Left ventricle myocardium inferior (tissue), 1 donor: ENCODE data around the gene NAV2. TPM values are rescaled to one million over a fixed set of nuclear protein-coding genes. Genes with fewer than 3 reads are reported as not detected.

Source experiments
- DNase-seq: peaks from one replicate; pipeline ENCODE4 v3.0.0-alpha.2; 2020
- H3K27ac ChIP-seq: fragments of 200-600 bp; replicated peaks from 2 replicates; pipeline ENCODE4 v1.8.0; 2021
- H3K27me3 ChIP-seq: fragments of 200-600 bp; 2 replicates; pipeline ENCODE4 v1.8.0; 2021; ENCODE audit warnings: low read depth
- H3K36me3 ChIP-seq: fragments of 200-600 bp; 2 replicates; pipeline ENCODE4 v1.8.0; 2021
- H3K4me1 ChIP-seq: fragments of 200-600 bp; 2 replicates; pipeline ENCODE4 v1.8.0; 2021
- H3K4me3 ChIP-seq: fragments of 200-600 bp; 2 replicates; pipeline ENCODE4 v1.8.0; 2021; ENCODE audit warnings: mild to moderate bottlenecking, moderate library complexity
- H3K9me3 ChIP-seq: fragments of 200-600 bp; replicated peaks from 2 replicates; pipeline ENCODE4 v1.8.0; 2021
- intact Hi-C: fragments of 100-400 bp; cut with micrococcal nuclease; formaldehyde crosslinking; loops from one replicate; pipeline ENCODE4 v1.11.0; 2022
- total RNA-seq: library from RNA; stranded (reverse); fragmentation: NEBNext Ultra II Directional; extraction: Animal tissue kit (Norgen Biotek cat#: 25700); gene quantifications from one replicate; pipeline ENCODE4 v1.2.1, GENCODE V29; 2021
- TF ChIP-seq, protein P1 (sequence below): fragments of 200-600 bp; IDR thresholded peaks from 2 replicates; pipeline ENCODE4 v1.8.0; 2021; ENCODE audit warnings: antibody characterized with exemption, mild to moderate bottlenecking, borderline replicate concordance
- donor health status: DM: no; HTN: yes; CAD: no; lungs with severe emphysema.

The NAV2 gene
- total RNA-seq, 1 donor from 2014 or later, result 14.3 TPM

DNA sequence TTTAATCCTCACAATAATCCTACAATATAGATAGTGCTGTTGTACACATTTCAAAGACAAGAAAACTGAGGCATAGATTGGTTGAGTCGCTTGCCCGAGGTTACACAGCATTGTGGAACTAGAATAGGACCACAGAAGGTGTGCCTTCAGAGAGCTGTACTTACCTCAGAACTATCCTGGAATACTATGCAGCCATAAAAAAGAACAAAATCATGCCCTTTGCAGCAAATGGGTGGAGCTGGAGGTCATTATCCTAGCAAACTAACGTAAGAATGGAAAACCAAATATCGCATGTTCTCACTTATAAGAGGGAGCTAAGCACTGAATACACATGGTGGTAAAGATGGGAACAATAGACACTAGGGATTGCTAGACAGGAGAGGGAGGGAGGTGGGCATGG, 15.7 kb upstream of the NAV2 start:
- DNase-seq, result no peak
- H3K27ac ChIP-seq, result peak overlapping the region; percentile 83
- H3K4me1 ChIP-seq, result peaks cover 55% of the 10 kb centered on the region

GRCh38 chr11:19697721-19698121, 14.9 kb upstream of the NAV2 start:
- no peak for DNase-seq
- intact Hi-C loops, result no loop called here
- Histone ChIP-seq H3K4me1 (peaks cover 55% of the 10 kb centered on the region), H3K9me3 (no peaks in the 10 kb centered on the region), H3K27me3 (no peaks in the 10 kb centered on the region), H3K36me3 (no peaks in the 10 kb centered on the region), H3K4me3 (no peak overlapping the region), H3K27ac (peak overlapping the region; percentile 83)
- TF ChIP-seq, protein P1, sequence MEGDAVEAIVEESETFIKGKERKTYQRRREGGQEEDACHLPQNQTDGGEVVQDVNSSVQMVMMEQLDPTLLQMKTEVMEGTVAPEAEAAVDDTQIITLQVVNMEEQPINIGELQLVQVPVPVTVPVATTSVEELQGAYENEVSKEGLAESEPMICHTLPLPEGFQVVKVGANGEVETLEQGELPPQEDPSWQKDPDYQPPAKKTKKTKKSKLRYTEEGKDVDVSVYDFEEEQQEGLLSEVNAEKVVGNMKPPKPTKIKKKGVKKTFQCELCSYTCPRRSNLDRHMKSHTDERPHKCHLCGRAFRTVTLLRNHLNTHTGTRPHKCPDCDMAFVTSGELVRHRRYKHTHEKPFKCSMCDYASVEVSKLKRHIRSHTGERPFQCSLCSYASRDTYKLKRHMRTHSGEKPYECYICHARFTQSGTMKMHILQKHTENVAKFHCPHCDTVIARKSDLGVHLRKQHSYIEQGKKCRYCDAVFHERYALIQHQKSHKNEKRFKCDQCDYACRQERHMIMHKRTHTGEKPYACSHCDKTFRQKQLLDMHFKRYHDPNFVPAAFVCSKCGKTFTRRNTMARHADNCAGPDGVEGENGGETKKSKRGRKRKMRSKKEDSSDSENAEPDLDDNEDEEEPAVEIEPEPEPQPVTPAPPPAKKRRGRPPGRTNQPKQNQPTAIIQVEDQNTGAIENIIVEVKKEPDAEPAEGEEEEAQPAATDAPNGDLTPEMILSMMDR, result no peak

More for the DNA sequence above, 15.7 kb upstream of the NAV2 start:
- H3K36me3 ChIP-seq, result no peaks in the 10 kb centered on the region
- no peaks in the 10 kb centered on the region for H3K27me3 ChIP-seq
- TF ChIP-seq, protein P1, result no peak
- H3K9me3 ChIP-seq, result no peaks in the 10 kb centered on the region
- intact Hi-C loops, result no loop called here
- no peak overlapping the region for H3K4me3 ChIP-seq

DNA sequence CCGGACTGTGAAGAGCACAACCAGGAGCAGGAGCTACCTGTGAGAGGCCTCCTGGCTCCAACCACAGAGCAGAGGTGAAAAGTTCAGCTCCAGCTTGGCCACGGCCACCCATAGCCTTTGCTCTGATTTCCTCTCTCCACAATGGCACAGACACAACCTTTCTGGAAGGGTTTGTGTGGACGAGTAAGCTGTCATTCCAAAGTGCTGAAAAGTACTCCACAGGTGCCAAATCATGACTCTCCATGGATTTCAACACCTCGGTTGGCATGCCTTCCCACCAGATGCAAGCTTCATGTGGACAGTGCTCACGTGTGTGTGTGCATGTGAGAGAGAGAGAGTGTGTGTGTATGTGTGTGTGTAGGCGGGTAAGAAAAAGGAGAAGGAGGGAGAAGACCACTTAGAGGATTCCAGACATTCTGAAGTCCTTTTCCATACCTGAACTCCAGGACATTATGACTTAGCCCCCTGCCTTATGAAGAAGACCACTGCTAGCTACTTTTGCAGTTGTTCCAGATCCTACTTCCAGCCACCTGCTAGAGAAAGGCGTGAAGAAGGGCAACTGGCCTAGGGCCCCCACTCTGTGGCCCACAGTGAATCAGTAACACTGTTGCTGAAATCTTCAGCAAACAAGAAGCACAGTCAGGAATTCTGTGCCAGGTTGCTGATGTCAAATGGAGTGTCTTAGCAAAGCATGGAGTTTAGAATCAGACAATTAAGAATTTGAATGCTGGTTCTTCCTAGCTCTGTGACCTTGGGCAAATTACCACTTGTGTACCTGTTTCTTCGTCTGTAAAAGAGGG, 13.9 kb upstream of the NAV2 start:
- no peaks in the 10 kb centered on the region for H3K27me3 ChIP-seq
- TF ChIP-seq, protein P1, result no peak
- peak overlapping the region; percentile 83 for H3K27ac ChIP-seq
- H3K4me3 ChIP-seq, result no peak overlapping the region
- peak; percentile 74 for DNase-seq
- no peaks in the 10 kb centered on the region for H3K9me3 ChIP-seq
- peaks cover 48% of the 10 kb centered on the region for H3K4me1 ChIP-seq
- intact Hi-C loops, result no loop called here
- H3K36me3 ChIP-seq, result no peaks in the 10 kb centered on the region

GRCh38 chr11:19701421-19701820, 11.2 kb upstream of the NAV2 start:
- Histone ChIP-seq H3K4me1 (peaks cover 37% of the 10 kb centered on the region), H3K27me3 (no peaks in the 10 kb centered on the region), H3K4me3 (no peak overlapping the region), H3K36me3 (no peaks in the 10 kb centered on the region), H3K27ac (no peak overlapping the region), H3K9me3 (no peaks in the 10 kb centered on the region)
- DNase-seq, result no peak
- TF ChIP-seq, protein P1, result no peak
- intact Hi-C loops, result no loop called here

- DNase-seq, result no peak
- H3K4me3 ChIP-seq, result no peak overlapping the region
- intact Hi-C loops, result no loop called here
- no peak overlapping the region for H3K27ac ChIP-seq
- peaks cover 25% of the 10 kb centered on the region for H3K4me1 ChIP-seq
- H3K9me3 ChIP-seq, result no peaks in the 10 kb centered on the region
- TF ChIP-seq, protein P1, result no peak
- H3K36me3 ChIP-seq, result no peaks in the 10 kb centered on the region
- no peaks in the 10 kb centered on the region for H3K27me3 ChIP-seq
Observed at GRCh38 chr11:19702620-19703019, 10.0 kb upstream of the NAV2 start.
